ENCODE results near the gene THADA. TPM values are rescaled to one million over a fixed set of nuclear protein-coding genes. Genes with fewer than 3 reads are reported as not detected.

Gene THADA
- total RNA-seq, 1 donor from 2014 or later: 51.4 TPM

DNA sequence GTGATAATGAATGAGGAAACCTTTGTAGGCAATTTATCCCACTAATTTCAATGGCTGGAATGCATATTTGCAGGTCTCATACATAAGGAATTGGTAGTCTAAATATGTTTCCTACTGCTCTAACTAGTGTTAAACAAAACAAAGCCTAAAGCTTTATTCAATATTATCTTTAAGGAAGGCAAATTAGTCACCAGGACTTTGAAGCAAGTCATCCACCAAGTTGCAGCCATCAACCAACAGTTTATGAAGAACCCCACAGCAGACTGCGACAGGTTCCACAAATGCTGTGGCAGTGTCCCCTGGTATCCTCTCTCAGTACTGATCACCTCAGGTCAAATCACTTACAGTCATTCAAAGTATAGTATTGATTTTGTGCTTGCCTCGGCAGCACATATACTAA, 187.9 kb downstream of the THADA start:
- ATAC-seq (ENCODE audit: low read depth): peak; percentile 38
- no peaks in the 10 kb centered on the region for H3K27me3 Mint-ChIP-seq
- POLR2A ChIA-PET: interaction anchor here (1.0 to 1.5 kb wide), 3 partner anchors 16 to 20 kb away, joined by 5 to 8 read pairs (median 5); no protein-coding TSS in a partner anchor
- no peaks in the 10 kb centered on the region for H3K9me3 Mint-ChIP-seq
- CTCF ChIA-PET: interaction anchor here (0.8 to 1.2 kb wide), 2 partner anchors 19 to 77 kb away, joined by 3 to 4 read pairs; no protein-coding TSS in a partner anchor
- H3K27ac Mint-ChIP-seq: peak overlapping the region; percentile 81
- H3K4me1 Mint-ChIP-seq: peaks cover 34% of the 10 kb centered on the region
- DNase-seq: no peak
- TF ChIP-seq, protein P1, sequence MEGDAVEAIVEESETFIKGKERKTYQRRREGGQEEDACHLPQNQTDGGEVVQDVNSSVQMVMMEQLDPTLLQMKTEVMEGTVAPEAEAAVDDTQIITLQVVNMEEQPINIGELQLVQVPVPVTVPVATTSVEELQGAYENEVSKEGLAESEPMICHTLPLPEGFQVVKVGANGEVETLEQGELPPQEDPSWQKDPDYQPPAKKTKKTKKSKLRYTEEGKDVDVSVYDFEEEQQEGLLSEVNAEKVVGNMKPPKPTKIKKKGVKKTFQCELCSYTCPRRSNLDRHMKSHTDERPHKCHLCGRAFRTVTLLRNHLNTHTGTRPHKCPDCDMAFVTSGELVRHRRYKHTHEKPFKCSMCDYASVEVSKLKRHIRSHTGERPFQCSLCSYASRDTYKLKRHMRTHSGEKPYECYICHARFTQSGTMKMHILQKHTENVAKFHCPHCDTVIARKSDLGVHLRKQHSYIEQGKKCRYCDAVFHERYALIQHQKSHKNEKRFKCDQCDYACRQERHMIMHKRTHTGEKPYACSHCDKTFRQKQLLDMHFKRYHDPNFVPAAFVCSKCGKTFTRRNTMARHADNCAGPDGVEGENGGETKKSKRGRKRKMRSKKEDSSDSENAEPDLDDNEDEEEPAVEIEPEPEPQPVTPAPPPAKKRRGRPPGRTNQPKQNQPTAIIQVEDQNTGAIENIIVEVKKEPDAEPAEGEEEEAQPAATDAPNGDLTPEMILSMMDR (IDR thresholded peaks at IDR 0.05): no peak
- H3K36me3 Mint-ChIP-seq (ENCODE audit: low read depth): peaks cover 2% of the 10 kb centered on the region
- peak overlapping the region; percentile 59 for H3K4me3 Mint-ChIP-seq
- intact Hi-C loops (cut with micrococcal nuclease): loop anchor here (1.0 to 10.0 kb wide), 3 partner anchors 18 to 273 kb away; no protein-coding TSS in a partner anchor

- CTCF ChIA-PET: no interaction called here
- no peak overlapping the region for H3K27ac Mint-ChIP-seq
- H3K27me3 Mint-ChIP-seq: no peaks in the 10 kb centered on the region
Observed at GRCh38 chr2:43406651-43407279, 189.1 kb downstream of the THADA start.

DNA sequence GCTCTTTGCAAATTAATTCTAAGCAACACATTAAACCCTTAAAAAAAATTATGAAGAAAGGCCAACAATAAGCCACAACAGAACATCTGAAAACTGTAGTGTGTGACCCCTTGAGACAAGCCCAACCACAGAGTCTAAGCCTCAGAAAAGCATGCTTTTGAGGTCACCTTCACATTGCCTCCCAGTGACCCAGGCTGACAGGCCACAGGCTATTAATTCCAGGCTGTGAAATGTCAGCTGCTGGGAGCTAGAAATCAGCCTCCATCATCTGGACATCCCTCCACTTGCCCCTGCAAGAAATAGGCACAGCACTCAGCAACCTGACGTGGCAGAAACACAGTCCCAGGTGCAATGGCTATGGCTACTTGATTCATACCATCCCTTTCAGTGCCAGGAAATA, 190.0 kb downstream of the THADA start:
- no peak for DNase-seq
- intact Hi-C loops (cut with micrococcal nuclease): loop anchor here (10.0 kb wide), 2 partner anchors 111 to 271 kb away; no protein-coding TSS in a partner anchor
- ATAC-seq (ENCODE audit: low read depth): no peak
- ChIA-PET POLR2A (no interaction called here), CTCF (no interaction called here)
- H3K36me3 Mint-ChIP-seq (ENCODE audit: low read depth): peaks cover 3% of the 10 kb centered on the region
- no peaks in the 10 kb centered on the region for H3K27me3 Mint-ChIP-seq
- no peak overlapping the region for H3K4me3 Mint-ChIP-seq
- TF ChIP-seq, protein P1 (IDR thresholded peaks at IDR 0.05): no peak
- H3K4me1 Mint-ChIP-seq: peaks cover 49% of the 10 kb centered on the region
- no peak overlapping the region for H3K27ac Mint-ChIP-seq
- no peaks in the 10 kb centered on the region for H3K9me3 Mint-ChIP-seq

More at GRCh38 chr2:43406651-43407279, 189.1 kb downstream of the THADA start:
- Mint-ChIP-seq H3K9me3 (no peaks in the 10 kb centered on the region), H3K4me1 (peaks cover 45% of the 10 kb centered on the region), H3K4me3 (no peak overlapping the region), H3K36me3 (ENCODE audit: low read depth) (peaks cover 3% of the 10 kb centered on the region)
- TF ChIP-seq, protein P1 (IDR thresholded peaks at IDR 0.05): no peak
- no peak for ATAC-seq (ENCODE audit: low read depth)
- intact Hi-C loops (cut with micrococcal nuclease): loop anchor here (10.0 kb wide), 2 partner anchors 112 to 272 kb away; no protein-coding TSS in a partner anchor
- DNase-seq: no peak
- POLR2A ChIA-PET: no interaction called here

DNA sequence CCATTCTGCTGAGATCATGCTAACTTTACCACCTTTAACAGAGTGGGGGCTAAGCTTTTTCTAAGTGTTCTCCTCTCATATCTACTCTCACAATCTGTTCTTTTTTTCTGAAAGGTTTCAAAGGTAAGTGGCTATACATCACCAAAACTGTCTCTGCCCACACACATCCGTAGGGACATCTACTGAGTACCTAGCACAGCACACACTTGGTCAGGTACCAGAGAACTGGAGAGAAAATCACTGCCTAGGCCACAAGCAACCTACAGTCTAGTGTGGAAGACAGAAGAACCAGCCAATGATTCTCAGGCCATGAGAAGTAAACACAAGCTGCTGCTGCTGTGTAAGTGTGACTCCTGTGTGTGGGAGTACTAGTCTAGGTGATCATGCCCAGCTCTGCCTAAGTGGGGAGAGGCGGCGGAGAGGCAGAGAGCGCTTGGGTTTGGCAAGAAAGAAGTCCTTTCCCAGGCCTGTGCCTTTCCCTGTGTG, 193.3 kb downstream of the THADA start:
- H3K9me3 Mint-ChIP-seq: no peaks in the 10 kb centered on the region
- peaks cover 33% of the 10 kb centered on the region for H3K4me1 Mint-ChIP-seq
- peaks cover 20% of the 10 kb centered on the region for H3K36me3 Mint-ChIP-seq (ENCODE audit: low read depth)
- DNase-seq (no peak), ATAC-seq (ENCODE audit: low read depth) (peak; percentile 9)
- H3K27ac Mint-ChIP-seq: peak overlapping the region; percentile 66
- intact Hi-C loops (cut with micrococcal nuclease): loop anchor here (10.0 kb wide), 2 partner anchors 108 to 268 kb away; no protein-coding TSS in a partner anchor
- POLR2A ChIA-PET: interaction anchor here (0.9 to 1.6 kb wide), 4 partner anchors 16 to 176 kb away, joined by 3 to 7 read pairs (median 3); partner anchors contain the start of gene ZFP36L2
- TF ChIP-seq, protein P1 (IDR thresholded peaks at IDR 0.05): no peak
- H3K27me3 Mint-ChIP-seq: no peaks in the 10 kb centered on the region
- CTCF ChIA-PET: no interaction called here
- H3K4me3 Mint-ChIP-seq: no peak overlapping the region

DNA sequence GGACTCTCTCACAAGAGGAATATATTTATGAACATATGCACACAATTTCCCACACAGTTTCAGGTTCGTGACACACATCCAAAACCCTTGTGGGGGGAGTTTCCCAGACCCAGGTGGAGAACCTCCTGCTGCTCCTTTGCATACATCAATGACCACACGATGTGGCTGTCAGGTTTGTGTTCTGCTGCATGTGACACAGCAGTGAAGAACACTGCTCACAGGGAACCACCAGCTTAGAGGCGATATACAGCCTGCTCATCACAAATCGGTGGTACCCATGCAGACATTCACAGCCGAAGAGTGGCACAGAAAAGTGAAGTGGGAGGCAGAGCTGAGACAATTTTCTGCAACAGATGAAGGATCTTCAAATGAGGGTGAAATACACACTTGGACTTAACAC, 193.8 kb downstream of the THADA start:
- peaks cover 30% of the 10 kb centered on the region for H3K4me1 Mint-ChIP-seq
- H3K9me3 Mint-ChIP-seq: no peaks in the 10 kb centered on the region
- peaks cover 25% of the 10 kb centered on the region for H3K36me3 Mint-ChIP-seq (ENCODE audit: low read depth)
- H3K27me3 Mint-ChIP-seq: no peaks in the 10 kb centered on the region
- intact Hi-C loops (cut with micrococcal nuclease): loop anchor here (10.0 kb wide), 2 partner anchors 107 to 267 kb away; no protein-coding TSS in a partner anchor
- peak; percentile 18 for DNase-seq
- ATAC-seq (ENCODE audit: low read depth): peak; percentile 89
- H3K27ac Mint-ChIP-seq: peak overlapping the region; percentile 66
- CTCF ChIA-PET: no interaction called here
- TF ChIP-seq, protein P1 (IDR thresholded peaks at IDR 0.05): no peak
- POLR2A ChIA-PET: interaction anchor here (0.9 to 1.6 kb wide), 4 partner anchors 15 to 176 kb away, joined by 3 to 7 read pairs (median 3); partner anchors contain the start of gene ZFP36L2
- peak overlapping the region; percentile 39 for H3K4me3 Mint-ChIP-seq

Measured in activated B cell treated with CpG ODN at 0.5 μM for 24 hours (primary cell).